Measurements from ENCODE around the gene C2orf15. TPM values are rescaled to one million over a fixed set of nuclear protein-coding genes. Genes with fewer than 3 reads are reported as not detected.

Gene C2orf15
- total and polyA plus RNA-seq, 2 of the 4 experiments (the other 2 are of a cell fraction): under 0.01 TPM; not detected in 1

GRCh38 chr2:99140860-99141109 lies 722 bp upstream of the C2orf15 start:
- peak overlapping the region; percentile 53; the same call in 1 of the 2 replicates for H3K9ac ChIP-seq (ENCODE audit: low read depth, low read length)
- H4K5ac ChIP-seq (ENCODE audit: low read depth, low read length): no peak overlapping the region
- ChIA-PET POLR2A (ENCODE audit: unreplicated experiment) (no interaction called here), CTCF (interaction anchor here (0.9 kb wide), 2 partner anchors 106 to 491 kb away, joined by 3 read pairs; no protein-coding TSS in a partner anchor)
- DNase-seq (no peak), ATAC-seq (ENCODE audit: low read depth) (peak; percentile 65)
- no peak overlapping the region for H2BK5ac ChIP-seq (ENCODE audit: low read depth, low read length, poor library complexity, severe bottlenecking)
- in situ Hi-C loops (cut with MboI; ENCODE audit: low sequenced_read_pairs): no loop called here
- H3K4me1 ChIP-seq (ENCODE audit: control insufficient read depth, insufficient read depth, low read length): no peaks in the 10 kb centered on the region; the same call in 1 of the 2 replicates
- H3K36me3 ChIP-seq (ENCODE audit: control insufficient read depth, insufficient read depth, low read length): no peaks in the 10 kb centered on the region
- no peak overlapping the region; a peak in 2 of 4 replicates for H4K8ac ChIP-seq (ENCODE audit: low read depth in 2 of 2, low read length in 2 of 2)
- H4K20me1 ChIP-seq (ENCODE audit: insufficient read depth, low read length): no peaks in the 10 kb centered on the region
- no peak overlapping the region for H2BK120ac ChIP-seq (ENCODE audit: low read depth, low read length)
- H3K56ac ChIP-seq (ENCODE audit: extremely low read depth, insufficient read depth, low read length): no peak overlapping the region
- H3K79me1 ChIP-seq (ENCODE audit: low read depth in 1 of 2, low read length in 2 of 2): no peaks in the 10 kb centered on the region
- intact Hi-C loops (cut with micrococcal nuclease): no loop called here
- no peak overlapping the region for H3K4ac ChIP-seq (ENCODE audit: low read depth, low read length)
- H3K9me1 ChIP-seq (ENCODE audit: insufficient read depth, low read length): no peaks in the 10 kb centered on the region; the same call in 1 of the 2 replicates
- H2BK15ac ChIP-seq (ENCODE audit: low read depth, low read length): no peak overlapping the region
- WGBS, 2 experiments (ENCODE audit: extremely low coverage in 2 of 2, insufficient read length in 1 of 2): 0% methylated on average over 10 of the region's 21 CpGs; no CpG with 5 or more reads in 1 of the 2 experiments
- peak overlapping the region; percentile 99 for H2AFZ ChIP-seq (replicated peaks; ENCODE audit: low read length, poor library complexity)
- H3K27ac ChIP-seq (ENCODE audit: insufficient read depth, low read length): no peak overlapping the region
- peak overlapping the region; percentile 94 for H3K4me3 ChIP-seq (ENCODE audit: insufficient read depth, low read depth, low read length)
- dilution Hi-C loops (cut with HindIII; ENCODE audit: low sequenced_read_pairs, unreplicated experiment): no loop called here
- H3K14ac ChIP-seq (replicated peaks; ENCODE audit: low read depth, low read length): no peak overlapping the region
- H2BK20ac ChIP-seq (ENCODE audit: low read depth, low read length): no peak overlapping the region
- H3K27me3 ChIP-seq (ENCODE audit: control insufficient read depth, insufficient read depth, low read length): peaks cover 2% of the 10 kb centered on the region
- 0 out of 2 replicates have a peak overlapping the region, but pooled peaks have one; percentile 80 for H3K23ac ChIP-seq (ENCODE audit: low read depth, low read length)
- H2AK5ac ChIP-seq (ENCODE audit: low read depth, low read length): no peak overlapping the region
- no peak overlapping the region for H2AK9ac ChIP-seq (replicated peaks; ENCODE audit: low read depth, low read length, poor library complexity)
- BruUV-seq (replicated peaks): no TSS peak
- H3K18ac ChIP-seq (ENCODE audit: low read depth, low read length): no peak overlapping the region
- H4K91ac ChIP-seq (ENCODE audit: insufficient read depth, low read depth, low read length): no peak overlapping the region
- no peak for TF ChIP-seq USF2 (IDR thresholded peaks at IDR 0.05; ENCODE audit: low read depth, low read length)
- no peak for TF ChIP-seq RCOR1 (IDR thresholded peaks at IDR 0.05; ENCODE audit: insufficient replicate concordance, low read length)
- TF ChIP-seq SMC3 (IDR thresholded peaks at IDR 0.05; ENCODE audit: low read depth, low read length): no peak
- no peak for TF ChIP-seq NFE2L2 (IDR thresholded peaks at IDR 0.05; ENCODE audit: low read depth, low read length)
- TF ChIP-seq CHD1 (IDR thresholded peaks at IDR 0.05; ENCODE audit: low read depth, low read length): no peak
- H3K4me2 ChIP-seq (ENCODE audit: low read depth, low read length): peak overlapping the region; percentile 99
- H3K9me3 ChIP-seq (ENCODE audit: control insufficient read depth, insufficient read depth, low read length): no peaks in the 10 kb centered on the region

Data from IMR-90 (cell line).